ENCODE results near the gene C5orf58.

- TF ChIP-seq CTCF (IDR thresholded peaks at IDR 0.05; ENCODE audit: insufficient read depth, low read depth, low read length): no peak
- no peak for TF ChIP-seq EZH2 (IDR thresholded peaks at IDR 0.05; ENCODE audit: insufficient read depth, low read length)
Observed at GRCh38 chr5:170226129-170226615, 6.6 kb upstream of the C5orf58 start.
